A549 (cell line): ENCODE measurements around the gene CDH22. TPM values are rescaled to one million over a fixed set of nuclear protein-coding genes. Genes with fewer than 3 reads are reported as not detected.

ENCODE experiments used
- ATAC-seq, 2 experiments: fragments of 200-7000 bp in 1 of 2; fragments of >200 bp in 1 of 2; cut with Nextera tagmentation in 1 of 2; cut with Tn5 transposase in 1 of 2; 3 replicates each; pipeline versions ENCODE4 v1.8.0 to v1.9.1; 2018 to 2020; ENCODE audit warnings: mild to moderate bottlenecking in 1 of 2, moderate library complexity in 1 of 2
- CTCF ChIA-PET: fragments of 300-600 bp; sonication (Branson Sonifier 250); formaldehyde crosslinking; extraction: SDS; loops from one replicate; lab custom pipeline; 2021; ENCODE audit warnings: antibody characterized with exemption, inconsistent platforms; lab: Yijun Ruan, JAX
- POLR2A ChIA-PET: fragments of 350-600 bp; formaldehyde crosslinking; extraction: SDS; loops from one replicate; lab custom pipeline; 2021; ENCODE audit warnings: antibody characterized with exemption, inconsistent platforms; lab: Yijun Ruan, JAX
- DNase-seq, 2 experiments: peaks; one replicate each; pipeline versions ENCODE4 v3.0.0 to v3.0.0-alpha.2; 2011 to 2016; ENCODE audit warnings: low read depth in 1 of 2, low spot score in 1 of 2
- FAIRE-seq: peaks from 2 replicates; lab custom pipeline; 2011; peaks lifted over from hg19 to GRCh38; lab: Jason Lieb, UNC
- H3K27ac ChIP-seq, 2 experiments: fragments of >200 bp; sonication (Bioruptor Twin); formaldehyde crosslinking; 3 replicates each; pipeline ENCODE4 v1.5.1; 2016 to 2017
- H3K4me1 ChIP-seq: fragments of >200 bp; sonication (Bioruptor Twin); formaldehyde crosslinking; 3 replicates; pipeline ENCODE4 v1.6.1; 2016
- H3K4me2 ChIP-seq: fragments of >200 bp; sonication (Bioruptor Twin); formaldehyde crosslinking; 3 replicates; pipeline ENCODE4 v1.6.1; 2016
- H3K4me3 ChIP-seq: fragments of >200 bp; sonication (Bioruptor Twin); formaldehyde crosslinking; 3 replicates; pipeline ENCODE4 v1.5.1; 2016
- H3K9me3 ChIP-seq: fragments of >200 bp; sonication (Bioruptor Twin); formaldehyde crosslinking; 3 replicates; pipeline ENCODE4 v1.6.1; 2016
- ATOH8 ChIP-seq: fragments of 250-450 bp; sonication (Bioruptor Pico); IDR thresholded peaks from 2 replicates; pipeline ENCODE4 v1.5.0; 2020; ENCODE audit warnings: low read depth, mild to moderate bottlenecking, moderate library complexity
- CBX2 ChIP-seq: fragments of 200-600 bp; sonication (generic); IDR thresholded peaks from 2 replicates; pipeline ENCODE4 v1.6.1; 2016; ENCODE audit warnings: low read depth, mild to moderate bottlenecking, borderline replicate concordance
- CEBPB ChIP-seq, 2 experiments: fragments of >200 bp in 1 of 2; sonication (Bioruptor Twin) in 1 of 2; formaldehyde crosslinking in 1 of 2; IDR thresholded peaks; 2 replicates each; pipeline ENCODE4 v1.6.1; 2012 to 2016
- CHD2 ChIP-seq: fragments of 150-350 bp; IDR thresholded peaks from 2 replicates; pipeline ENCODE4 v1.6.1; 2014; ENCODE audit warnings: low read length; ENCODE audit not compliant: partially characterized antibody
- CTCF ChIP-seq: fragments of >200 bp; sonication (Bioruptor Twin); formaldehyde crosslinking; IDR thresholded peaks from 3 replicates; pipeline ENCODE4 v1.5.1; 2016
- EHMT2 ChIP-seq: fragments of 200-600 bp; sonication (generic); IDR thresholded peaks from 2 replicates; pipeline ENCODE4 v1.6.1; 2016; ENCODE audit warnings: antibody characterized with exemption, low read depth, mild to moderate bottlenecking, moderate library complexity
- ELK1 ChIP-seq: fragments of 150-350 bp; IDR thresholded peaks from 2 replicates; pipeline ENCODE4 v1.6.1; 2014; ENCODE audit warnings: low read depth, mild to moderate bottlenecking, low read length
- FOXS1 ChIP-seq: fragments of 250-450 bp; sonication (Bioruptor Pico); IDR thresholded peaks from 2 replicates; pipeline ENCODE4 v1.5.0; 2020; ENCODE audit warnings: mild to moderate bottlenecking, moderate library complexity
- HES2 ChIP-seq: fragments of >200 bp; sonication (Bioruptor Twin); formaldehyde crosslinking; IDR thresholded peaks from 2 replicates; pipeline ENCODE4 v1.6.1; 2016
- HEYL ChIP-seq: fragments of 250-450 bp; sonication (Bioruptor Pico); IDR thresholded peaks from 2 replicates; pipeline ENCODE4 v1.8.0; 2021; ENCODE audit warnings: mild to moderate bottlenecking, moderate library complexity
- HOXA7 ChIP-seq: fragments of 250-450 bp; sonication (Bioruptor Pico); IDR thresholded peaks from 2 replicates; pipeline ENCODE4 v1.5.0; 2020; ENCODE audit warnings: mild to moderate bottlenecking, moderate library complexity
- NFE2L2 ChIP-seq: fragments of 150-350 bp; conservative IDR thresholded peaks from 2 replicates; pipeline ENCODE4 v1.6.1; 2014; ENCODE audit warnings: low read length
- RAD21 ChIP-seq, 2 experiments: fragments of >200 bp in 1 of 2; sonication (Bioruptor Twin) in 1 of 2; formaldehyde crosslinking in 1 of 2; IDR thresholded peaks in 1 of 2; conservative IDR thresholded peaks in 1 of 2; 2 replicates in 1 of 2; 3 replicates in 1 of 2; pipeline ENCODE4 v1.6.1; 2012 to 2018; ENCODE audit warnings: inconsistent platforms in 1 of 2
- RCOR1 ChIP-seq: fragments of 150-350 bp; IDR thresholded peaks from 2 replicates; pipeline ENCODE4 v1.6.1; 2014; ENCODE audit warnings: antibody characterized with exemption, low read length, low read depth
- RFX5 ChIP-seq: fragments of 450-650 bp; IDR thresholded peaks from 2 replicates; pipeline ENCODE4 v1.7.1; 2014; ENCODE audit warnings: antibody characterized with exemption, mild to moderate bottlenecking, moderate library complexity
- SMC3 ChIP-seq: fragments of >200 bp; sonication (Bioruptor Twin); formaldehyde crosslinking; IDR thresholded peaks from 3 replicates; pipeline ENCODE4 v1.6.1; 2018; ENCODE audit warnings: inconsistent platforms
- SREBF2 ChIP-seq: fragments of 450-650 bp; IDR thresholded peaks from 2 replicates; pipeline ENCODE4 v1.6.1; 2014; ENCODE audit warnings: mild to moderate bottlenecking, moderate library complexity
- USF2 ChIP-seq: fragments of 450-650 bp; IDR thresholded peaks from 2 replicates; pipeline ENCODE4 v1.6.1; 2014; ENCODE audit warnings: antibody characterized with exemption
- ZFP36 ChIP-seq: fragments of 450-650 bp; IDR thresholded peaks from 2 replicates; pipeline ENCODE4 v1.6.1; 2014; ENCODE audit warnings: borderline replicate concordance; ENCODE audit not compliant: partially characterized antibody
- whole genome bisulfite sequencing: methylation state at CpG from one replicate; pipeline ENCODE4 v1.1.6; 2017; ENCODE audit errors: missing lambda C conversion rate; 5-methylcytosine and 5-hydroxymethylcytosine counted together
- polyA plus RNA-seq, 4 experiments: library from polyadenylated mRNA; depleted of rRNA in 3 of 4; stranded (reverse); fragments of >200 nt; fragmentation: RNase III in 1 of 4; extraction: RNeasy Plus Mini Kit Qiagen cat#74134 plus additional on column Dnase treatment in 1 of 4; gene quantifications; 2 replicates in 3 of 4; 3 replicates in 1 of 4; pipeline ENCODE4 v1.2.3, GENCODE V29; 2011 to 2017

CDH22 gene
- polyA plus RNA-seq, 2 of the 4 experiments (the other 2 are of a cell fraction), result not detected

- WGBS, result 89% methylated on average over 4 of the region's 4 CpGs
Measured at GRCh38 chr20:46349742-46350056, 41.4 kb upstream of the CDH22 start.

GRCh38 chr20:46349035-46349741 is 40.9 kb upstream of the CDH22 start:
- peak; percentile 46 to 77; a peak in 4 of 6 replicates for ATAC-seq
- POLR2A ChIA-PET, result interaction anchor here (0.8 to 2.1 kb wide), 2 partner anchors 9 to 15 kb away, joined by 3 to 13 read pairs; no protein-coding TSS in a partner anchor
- FAIRE-seq, result no peak
- Histone ChIP-seq H3K27ac (no peak overlapping the region), H3K4me1 (peaks cover 14% of the 10 kb centered on the region), H3K4me3 (no peak overlapping the region), H3K9me3 (no peaks in the 10 kb centered on the region), H3K4me2 (no peak overlapping the region)
- TF ChIP-seq RAD21 (conservative IDR thresholded peaks at IDR 0.05 in 1 of 2, IDR thresholded peaks at IDR 0.05 in 1 of 2), result peak; percentile 74 to 80
- TF ChIP-seq ELK1, result no peak
- TF ChIP-seq ZFP36, result peak; percentile 3
- peak; percentile 57 for TF ChIP-seq SMC3
- TF ChIP-seq CTCF, result peak; percentile 66
- CTCF ChIA-PET, result interaction anchor here (0.8 to 5.1 kb wide), 44 partner anchors 10 to 578 kb away, joined by 3 to 38 read pairs (median 4); partner anchors contain the start of gene CDH22
- WGBS, result 63% methylated on average over 10 of the region's 12 CpGs
- DNase-seq, result peak; percentile 43 to 67

More at GRCh38 chr20:46349742-46350056, 41.4 kb upstream of the CDH22 start:
- Histone ChIP-seq H3K27ac (peak overlapping the region in 1 of 2 experiments; percentile 80; a peak in 3 of 6 replicates), H3K4me1 (peaks cover 14% of the 10 kb centered on the region), H3K9me3 (no peaks in the 10 kb centered on the region), H3K4me3 (no peak overlapping the region), H3K4me2 (no peak overlapping the region)
- no peak for TF ChIP-seq SMC3
- TF ChIP-seq RCOR1, result no peak
- no peak for TF ChIP-seq HEYL (CRISPR knock-in tag)
- no peak for TF ChIP-seq HOXA7 (CRISPR knock-in tag)
- no peak for TF ChIP-seq NFE2L2
- TF ChIP-seq CBX2, result no peak
- TF ChIP-seq USF2, result no peak
- no peak for TF ChIP-seq FOXS1 (CRISPR knock-in tag)
- TF ChIP-seq ZFP36, result no peak
- no peak for TF ChIP-seq SREBF2
- no peak for TF ChIP-seq CTCF
- no peak for TF ChIP-seq RAD21 (conservative IDR thresholded peaks at IDR 0.05 in 1 of 2, IDR thresholded peaks at IDR 0.05 in 1 of 2)
- no peak for TF ChIP-seq RFX5
- TF ChIP-seq CHD2, result no peak
- no peak for TF ChIP-seq EHMT2
- TF ChIP-seq ELK1, result no peak
- TF ChIP-seq CEBPB (IDR thresholded peaks at IDR 0.05), result no peak
- no peak for TF ChIP-seq ATOH8 (CRISPR knock-in tag)
- TF ChIP-seq HES2, result no peak
- no peak for DNase-seq
- POLR2A ChIA-PET, result interaction anchor here (2.1 kb wide), 1 partner anchor 14 kb away, joined by 13 read pairs; no protein-coding TSS in a partner anchor
- CTCF ChIA-PET, result interaction anchor here (0.8 to 5.1 kb wide), 24 partner anchors 9 to 579 kb away, joined by 3 to 38 read pairs (median 6); no protein-coding TSS in a partner anchor
- no peak for FAIRE-seq
- ATAC-seq, result no peak
